ENCODE results near the gene GDI1. TPM values are rescaled to one million over a fixed set of nuclear protein-coding genes. Genes with fewer than 3 reads are reported as not detected.

GDI1 gene
- total RNA-seq, 1 experiment from 2014 or later: 116 TPM

DNA sequence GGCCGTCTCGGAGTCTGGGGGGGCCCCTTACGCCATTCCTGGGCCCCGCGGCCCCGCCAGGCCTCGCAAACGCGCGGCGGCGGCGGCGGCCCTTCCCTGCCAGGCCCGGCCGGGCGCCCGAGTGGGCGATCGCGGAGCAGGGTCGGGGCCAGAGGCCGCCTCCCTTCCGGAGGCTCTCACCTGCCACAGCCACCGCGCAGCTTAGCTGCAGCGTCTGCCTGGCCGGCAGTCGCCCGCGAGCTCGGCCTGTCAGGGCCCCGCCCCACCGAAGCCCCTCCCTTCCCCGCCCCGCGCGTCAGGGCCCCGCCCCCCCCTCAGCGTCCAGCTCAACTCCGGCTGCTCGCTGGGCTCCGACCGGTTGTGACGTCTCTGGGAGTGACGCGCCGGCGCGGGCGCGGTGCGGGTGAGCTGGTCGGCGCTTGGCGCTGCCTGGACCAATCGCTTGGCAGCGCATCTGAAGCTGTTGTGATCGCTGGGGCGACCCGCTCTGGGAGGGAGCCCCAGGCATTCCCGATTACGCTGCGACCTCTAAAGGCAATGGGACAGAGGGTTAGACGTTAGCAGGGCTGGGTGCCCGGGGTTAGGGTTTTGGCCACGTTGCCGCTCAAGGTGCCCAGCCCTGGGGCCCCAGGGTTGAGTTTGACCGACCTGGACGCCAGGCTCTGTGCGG, 53.6 kb downstream of the GDI1 start, which contains the start of gene SLC10A3:
Gene SLC10A3, minus strand, starts transcription at position 216 of the 670 bp plus-strand sequence. CDS start 1,689 bp downstream, outside the sequence.
- H3K4me3 ChIP-seq: peak within 1 kb of the TSS; percentile 66
- peaks cover 14% of the 10 kb centered on the region; the same call in 1 of the 2 replicates for H3K4me1 ChIP-seq (replicated peaks; ENCODE audit: insufficient read depth)
- DNase-seq: peak; percentile 87 to 97
- no peaks in the 10 kb centered on the region for H3K9me2 ChIP-seq (ENCODE audit: insufficient read depth)
- H3K27me3 ChIP-seq (ENCODE audit: insufficient read depth, low read depth): no peaks in the 10 kb centered on the region
- no TSS peak for BruUV-seq (replicated peaks)
- H3K79me2 ChIP-seq (ENCODE audit: low read depth): peaks cover 2% of the 10 kb centered on the region
- POLR2A ChIA-PET (ENCODE audit: unreplicated experiment): interaction anchor here (0.6 to 1.9 kb wide), 18 partner anchors 9 to 533 kb away, joined by 3 to 14 read pairs (median 5); partner anchors contain the start of gene FAM3A
- H4K20me1 ChIP-seq (ENCODE audit: insufficient read depth): no peaks in the 10 kb centered on the region
- no peaks in the 10 kb centered on the region for H3K9me3 ChIP-seq (ENCODE audit: insufficient read depth, low read depth)
- CTCF ChIA-PET: interaction anchor here (0.6 to 1.2 kb wide), 3 partner anchors 42 to 736 kb away, joined by 3 to 8 read pairs (median 4); partner anchors contain the start of gene FLNA
- intact Hi-C loops (cut with micrococcal nuclease; ENCODE audit: unreplicated experiment): loop anchor here (1.0 to 2.0 kb wide), 3 partner anchors 26 to 82 kb away; partner anchors contain the start of genes DNASE1L1 and FAM3A
- no peaks in the 10 kb centered on the region for H3K36me3 ChIP-seq (ENCODE audit: low read depth)
- peaks cover 9% of the 10 kb centered on the region; the same call in 1 of the 2 replicates for H3F3A ChIP-seq (ENCODE audit: insufficient read depth, low read depth)
- peak within 1 kb of the TSS; percentile 91 for H3K4me2 ChIP-seq
- H2AFZ ChIP-seq: peak within 1 kb of the TSS; percentile 86
- TF ChIP-seq EZH2 (IDR thresholded peaks at IDR 0.05; ENCODE audit: low read depth): no peak
- TF ChIP-seq, protein P1, sequence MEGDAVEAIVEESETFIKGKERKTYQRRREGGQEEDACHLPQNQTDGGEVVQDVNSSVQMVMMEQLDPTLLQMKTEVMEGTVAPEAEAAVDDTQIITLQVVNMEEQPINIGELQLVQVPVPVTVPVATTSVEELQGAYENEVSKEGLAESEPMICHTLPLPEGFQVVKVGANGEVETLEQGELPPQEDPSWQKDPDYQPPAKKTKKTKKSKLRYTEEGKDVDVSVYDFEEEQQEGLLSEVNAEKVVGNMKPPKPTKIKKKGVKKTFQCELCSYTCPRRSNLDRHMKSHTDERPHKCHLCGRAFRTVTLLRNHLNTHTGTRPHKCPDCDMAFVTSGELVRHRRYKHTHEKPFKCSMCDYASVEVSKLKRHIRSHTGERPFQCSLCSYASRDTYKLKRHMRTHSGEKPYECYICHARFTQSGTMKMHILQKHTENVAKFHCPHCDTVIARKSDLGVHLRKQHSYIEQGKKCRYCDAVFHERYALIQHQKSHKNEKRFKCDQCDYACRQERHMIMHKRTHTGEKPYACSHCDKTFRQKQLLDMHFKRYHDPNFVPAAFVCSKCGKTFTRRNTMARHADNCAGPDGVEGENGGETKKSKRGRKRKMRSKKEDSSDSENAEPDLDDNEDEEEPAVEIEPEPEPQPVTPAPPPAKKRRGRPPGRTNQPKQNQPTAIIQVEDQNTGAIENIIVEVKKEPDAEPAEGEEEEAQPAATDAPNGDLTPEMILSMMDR (conservative IDR thresholded peaks at IDR 0.05): no peak
- H3K27ac ChIP-seq: peak within 1 kb of the TSS; percentile 68

Small RNAs within 50 kb of the gene (microRNA-seq; reads per million reads assigned to microRNA genes)
- gene MIR6858 (ENCODE audit: borderline number of aligned reads, borderline replicate concordance): 5.4 reads per million

Other genes starting within 250 kb of the GDI1 start
- not detected in 2 replicates for gene OPN1MW2, start 217.4 kb upstream of the GDI1 start, total RNA-seq (2021)
- not detected in 2 replicates for gene OPN1MW3, start 179.6 kb upstream of the GDI1 start, total RNA-seq (2021)
- gene TEX28, start 142.0 kb upstream of the GDI1 start, total RNA-seq (2021): not detected in 2 replicates
- gene TKTL1, start 141.4 kb upstream of the GDI1 start, total RNA-seq (2021): not detected in 2 replicates
- gene FLNA, start 62.5 kb upstream of the GDI1 start, total RNA-seq (2021): 1,841 and 2,308 TPM in 2 replicates
- 132 and 164 TPM in 2 replicates for gene EMD, start 57.9 kb upstream of the GDI1 start, total RNA-seq (2021)
- gene RPL10, start 38.8 kb upstream of the GDI1 start, total RNA-seq (2021): 3,447 and 3,685 TPM in 2 replicates
- gene DNASE1L1, start 27.9 kb upstream of the GDI1 start, total RNA-seq (2021): 25.9 and 28.3 TPM in 2 replicates
- gene TAFAZZIN, start 25.6 kb upstream of the GDI1 start, total RNA-seq (2021): 95.8 and 134 TPM in 2 replicates
- 112 and 119 TPM in 2 replicates for gene ATP6AP1, start 8.5 kb upstream of the GDI1 start, total RNA-seq (2021)
- gene FAM50A, start 7.0 kb downstream of the GDI1 start, total RNA-seq (2021): 82.1 and 89.4 TPM in 2 replicates
- gene PLXNA3, start 21.1 kb downstream of the GDI1 start, total RNA-seq (2021): 109 and 124 TPM in 2 replicates
- 63.9 and 82.5 TPM in 2 replicates for gene LAGE3, start 42.1 kb downstream of the GDI1 start, total RNA-seq (2021)
- 80.7 and 81.6 TPM in 2 replicates for gene UBL4A, start 49.5 kb downstream of the GDI1 start, total RNA-seq (2021)
- gene SLC10A3, start 53.5 kb downstream of the GDI1 start, total RNA-seq (2021): 38.3 and 54.9 TPM in 2 replicates
- gene FAM3A, start 79.1 kb downstream of the GDI1 start, total RNA-seq (2021): 60.3 and 69.3 TPM in 2 replicates
- gene G6PD, start 109.7 kb downstream of the GDI1 start, total RNA-seq (2021): 987 and 1,283 TPM in 2 replicates
- gene IKBKG, start 110.5 kb downstream of the GDI1 start, total RNA-seq (2021): 68.3 and 69.4 TPM in 2 replicates
- gene CTAG1A, start 148.0 kb downstream of the GDI1 start, total RNA-seq (2021): not detected in 2 replicates
- gene CTAG1B, start 182.1 kb downstream of the GDI1 start, total RNA-seq (2021): not detected in 2 replicates
- not detected in 2 replicates for gene CTAG2, start 216.4 kb downstream of the GDI1 start, total RNA-seq (2021)

All from PC-9 (cell line).